HG02623 (cell line): ENCODE results near the gene CNTN2.

Experiments
- ATAC-seq: cut with Tn5 transposase; IDR thresholded peaks from one replicate; pipeline ENCODE4 v1.9.1; 2021; ENCODE audit warnings: moderate library complexity; ENCODE audit not compliant: unreplicated experiment

Gene CNTN2

DNA sequence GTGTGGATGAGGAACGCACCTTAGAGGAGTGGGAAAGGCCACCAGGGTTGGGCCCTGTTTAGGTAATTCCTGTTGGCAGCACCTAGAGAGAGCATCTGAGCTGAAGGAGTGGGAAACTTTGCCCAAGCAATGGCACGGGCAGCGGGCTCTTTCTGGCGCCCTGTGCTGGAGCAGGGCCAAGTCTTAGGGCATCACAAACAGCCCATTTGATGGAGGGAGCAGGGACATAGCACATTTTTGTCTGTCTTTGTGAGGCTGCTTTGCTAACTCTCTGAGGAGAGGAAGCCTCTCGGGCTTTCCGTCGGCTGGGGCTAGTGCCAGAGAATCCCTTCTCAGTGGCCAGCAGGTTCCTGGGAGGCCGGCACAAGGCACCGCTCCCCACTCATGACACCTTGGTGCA lies 22.5 kb upstream of the CNTN2 start:
- no peak for ATAC-seq

DNA sequence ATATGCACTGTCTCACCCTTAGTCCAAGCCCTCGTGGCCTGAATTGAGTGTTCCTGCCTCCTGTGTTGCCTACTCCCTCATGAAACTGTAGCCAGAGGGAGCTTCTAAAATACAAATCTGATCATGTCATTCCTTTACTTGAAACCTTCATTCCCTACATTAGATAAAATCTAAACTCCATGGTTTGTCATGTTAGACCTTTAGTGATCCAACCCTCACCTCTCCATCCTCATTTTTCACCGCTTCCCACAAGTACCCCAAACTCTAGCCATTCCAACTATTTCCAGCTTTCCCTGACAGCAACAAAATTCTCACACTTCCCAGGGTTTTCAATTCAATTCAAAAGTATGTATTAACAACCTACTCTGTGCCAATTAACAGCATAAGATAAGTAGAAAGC lies 18.3 kb upstream of the CNTN2 start:
- ATAC-seq: no peak

DNA sequence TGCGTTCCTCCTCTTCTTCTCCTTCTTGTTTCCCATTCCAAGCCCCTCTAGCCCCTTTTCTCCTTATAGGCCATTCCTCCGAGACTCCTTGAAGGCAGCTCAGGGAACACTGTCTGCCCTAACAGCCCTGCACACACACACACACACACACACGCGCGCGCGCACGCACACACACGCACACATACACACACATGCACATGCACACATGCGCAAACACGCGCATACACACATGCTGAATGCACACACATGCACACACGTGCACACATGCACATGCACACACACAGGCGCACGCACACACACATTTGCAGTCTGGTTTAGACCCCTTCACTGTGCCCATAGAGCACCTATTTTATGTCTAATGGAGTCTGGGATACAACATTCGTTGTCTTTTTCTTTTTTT lies 17.8 kb upstream of the CNTN2 start:
- no peak for ATAC-seq

GRCh38 chr1:205026181-205026580 lies 16.8 kb upstream of the CNTN2 start:
- no peak for ATAC-seq

DNA sequence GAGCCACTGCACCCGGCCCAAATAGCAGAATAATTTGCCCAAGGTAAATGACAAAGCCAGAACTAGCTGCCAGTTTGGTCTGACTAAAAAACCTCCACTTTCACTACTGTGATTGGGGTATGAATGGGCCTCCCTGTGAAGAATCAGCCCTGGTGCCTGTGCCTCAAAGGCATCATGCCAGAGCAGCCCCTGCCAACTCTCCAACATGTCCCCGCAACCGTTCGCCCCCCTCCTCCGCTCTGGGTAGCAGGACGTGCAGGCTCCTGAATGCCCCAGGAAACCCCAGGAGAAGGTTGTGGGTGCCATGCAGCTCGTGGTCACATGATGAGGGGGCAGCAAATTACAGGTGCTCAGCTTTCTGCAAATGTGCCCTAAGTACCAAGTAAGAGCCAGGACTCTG lies 14.6 kb upstream of the CNTN2 start:
- ATAC-seq: no peak

GRCh38 chr1:205028924-205029323 lies 14.1 kb upstream of the CNTN2 start:
- ATAC-seq: no peak

DNA sequence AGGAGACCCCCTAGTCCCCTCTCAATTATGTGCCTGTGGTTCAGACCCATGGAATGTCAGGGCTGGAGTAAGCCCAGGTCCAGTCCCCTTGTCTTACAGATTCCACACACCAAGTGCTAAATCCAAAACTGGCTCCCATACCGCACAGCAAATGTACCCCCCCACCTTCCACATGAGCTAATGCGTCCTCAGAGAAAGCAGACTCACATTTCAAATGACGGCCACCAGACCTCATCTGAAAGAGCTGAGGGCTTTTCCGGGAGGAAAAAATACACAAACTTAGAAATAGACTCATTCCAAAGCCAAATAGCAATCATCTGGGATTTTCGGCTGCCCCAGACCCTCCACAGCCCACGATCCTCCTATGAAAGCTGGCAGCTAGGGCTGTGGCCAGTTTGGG lies 12.8 kb upstream of the CNTN2 start:
- ATAC-seq: no peak

DNA sequence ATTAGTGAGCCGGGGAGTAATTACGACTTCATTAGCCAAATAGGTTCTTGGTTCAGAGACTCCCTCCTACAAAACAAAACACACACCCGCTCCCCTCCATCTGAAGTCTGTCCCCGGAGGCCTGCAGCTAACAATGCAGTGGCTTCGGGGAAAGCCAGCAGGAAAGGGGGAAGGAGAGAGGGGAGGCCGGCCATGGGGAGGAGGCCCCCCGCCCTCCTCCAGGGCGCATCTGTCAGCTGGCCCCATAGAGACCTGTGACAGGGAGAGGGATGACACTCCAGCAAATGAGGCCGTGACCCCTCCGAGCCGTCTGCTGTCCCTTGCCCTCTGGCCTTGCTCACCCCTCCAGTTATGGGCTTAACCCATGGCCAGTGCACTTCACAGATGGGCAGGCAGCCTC lies 12.1 kb upstream of the CNTN2 start:
- no peak for ATAC-seq

DNA sequence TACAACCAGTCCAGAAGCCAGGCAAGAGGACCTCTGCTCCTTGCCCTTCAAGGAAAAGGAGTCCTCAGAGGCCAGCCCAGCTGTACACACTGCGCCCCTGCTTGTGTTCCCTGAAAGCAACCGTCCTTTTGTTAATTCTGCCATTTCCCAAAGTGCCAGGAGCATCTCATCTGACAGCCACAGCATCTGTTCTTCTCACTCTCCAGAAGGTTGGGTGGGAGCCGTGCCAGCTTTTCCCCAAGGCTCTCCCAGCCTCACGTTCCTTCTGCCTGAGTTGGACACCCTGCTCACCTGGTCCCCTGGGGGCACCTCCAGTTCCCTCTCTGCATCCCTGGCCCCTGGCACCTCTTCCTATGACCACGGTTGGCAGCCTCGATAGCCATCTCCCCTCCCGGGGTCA lies 10.5 kb upstream of the CNTN2 start:
- no peak for ATAC-seq

DNA sequence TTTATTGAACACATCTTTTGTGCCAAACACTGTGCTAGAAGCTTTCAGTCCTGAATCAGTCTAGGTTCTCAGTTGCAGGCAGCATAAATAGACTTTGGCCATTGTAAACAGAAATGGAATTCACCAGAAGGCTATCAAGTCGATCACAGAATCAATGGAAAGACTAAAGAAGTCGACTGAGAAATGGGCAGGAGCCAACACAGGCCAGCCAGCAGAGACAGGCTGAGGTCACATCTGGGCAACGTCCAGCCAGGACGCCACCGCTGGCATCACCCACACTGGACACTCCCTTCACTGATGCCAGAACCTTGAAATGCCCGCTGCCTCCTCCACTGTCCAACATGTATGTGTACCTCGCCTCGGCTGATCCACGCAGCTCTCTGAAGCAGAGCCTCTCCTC lies 5.5 kb upstream of the CNTN2 start:
- ATAC-seq: no peak

- no peak for ATAC-seq
These were observed 4.8 kb upstream of the CNTN2 start for GRCh38 chr1:205038132-205038786.

GRCh38 chr1:205041001-205041715 lies 1.9 kb upstream of the CNTN2 start:
- ATAC-seq: no peak

DNA sequence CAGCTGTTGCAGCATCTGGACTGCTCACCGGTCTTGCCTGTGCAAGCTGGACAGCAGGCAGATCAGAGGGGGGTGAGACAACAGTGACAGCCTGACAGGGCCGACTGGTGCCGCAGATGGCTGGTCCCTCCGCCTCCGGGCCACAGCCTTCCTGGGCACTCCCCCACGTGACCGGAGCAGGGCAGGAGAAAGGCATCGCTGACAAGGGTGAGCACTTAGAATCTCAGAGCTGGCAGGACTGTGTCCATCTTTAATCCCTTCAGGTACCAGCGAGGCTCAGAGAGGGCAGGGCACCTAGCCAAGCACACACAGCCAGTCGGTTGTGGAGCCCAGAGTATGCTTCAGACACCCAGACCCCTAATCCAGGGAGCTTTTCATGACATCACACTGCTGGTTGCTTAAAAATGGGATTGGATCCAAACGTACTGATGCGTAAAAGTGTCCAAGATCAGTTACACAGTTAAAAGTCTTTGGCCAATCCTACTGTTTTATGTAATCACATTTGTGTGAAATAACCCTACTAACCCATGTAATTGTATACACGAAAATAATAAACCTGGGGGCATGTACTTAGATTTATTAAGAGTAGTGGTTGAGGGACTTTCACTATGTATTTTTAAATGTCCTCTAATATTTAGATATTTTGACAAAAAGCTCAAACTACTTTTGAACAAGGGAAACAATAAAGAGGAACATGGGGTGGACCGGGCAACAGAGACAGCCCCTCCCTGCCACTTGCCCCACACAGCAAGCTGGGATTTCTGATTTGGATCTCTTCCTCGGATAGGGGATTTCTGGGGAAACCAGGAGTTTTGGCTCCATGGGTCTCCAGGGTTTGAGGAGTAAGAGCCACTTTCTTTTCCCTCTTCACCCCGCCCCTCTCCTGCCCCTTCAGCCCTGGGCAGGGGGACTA lies 758 bp upstream of the CNTN2 start:
- ATAC-seq: no peak

GRCh38 chr1:205043866-205044265 lies 854 bp downstream of the CNTN2 start:
- no peak for ATAC-seq

DNA sequence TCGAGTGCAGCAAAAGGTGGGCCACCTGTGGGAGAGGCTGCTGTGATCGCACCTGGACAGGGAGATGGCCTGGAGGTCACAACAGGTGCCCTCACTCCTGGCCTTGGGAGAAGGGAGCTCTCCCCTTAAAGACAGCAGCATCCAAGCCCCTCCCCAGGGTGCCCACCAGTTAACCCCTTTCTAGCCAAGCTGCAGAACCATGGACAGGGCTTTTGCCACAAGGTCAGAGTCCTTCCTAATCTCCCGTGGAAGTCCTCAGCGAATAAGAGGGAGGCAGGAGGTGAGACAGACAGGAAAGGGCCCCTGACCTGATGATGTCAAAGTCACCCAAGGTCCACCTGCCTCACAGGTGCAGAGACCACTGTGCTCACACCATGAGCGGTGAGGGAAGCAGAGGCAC lies 1.7 kb downstream of the CNTN2 start:
- no peak for ATAC-seq

- ATAC-seq: no peak
These were observed 2.1 kb downstream of the CNTN2 start for GRCh38 chr1:205045146-205045545.

GRCh38 chr1:205046870-205047269 lies 3.9 kb downstream of the CNTN2 start:
- ATAC-seq: no peak

DNA sequence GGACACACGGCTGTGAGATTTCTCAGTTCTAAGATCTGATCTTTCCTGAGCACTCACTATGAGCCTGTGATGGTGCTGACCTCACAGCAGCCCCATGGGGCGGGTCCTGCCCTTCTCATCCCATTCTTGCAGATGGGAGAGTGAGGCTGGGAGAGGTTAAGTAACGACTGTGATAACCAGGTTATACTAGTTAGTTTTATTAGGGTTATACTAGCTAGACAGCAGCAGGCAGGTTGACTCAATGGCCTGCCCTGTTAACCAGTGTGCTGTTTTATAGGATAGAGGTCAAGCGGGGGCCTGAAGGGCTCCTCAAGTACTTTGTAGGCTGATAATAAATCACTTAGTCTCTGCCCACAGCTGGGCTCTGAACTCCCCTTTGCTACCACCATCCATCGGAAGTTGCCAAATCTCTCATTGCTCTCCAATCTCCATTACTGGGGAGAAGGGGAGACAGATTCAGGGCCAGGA lies 4.8 kb downstream of the CNTN2 start:
- no peak for ATAC-seq

DNA sequence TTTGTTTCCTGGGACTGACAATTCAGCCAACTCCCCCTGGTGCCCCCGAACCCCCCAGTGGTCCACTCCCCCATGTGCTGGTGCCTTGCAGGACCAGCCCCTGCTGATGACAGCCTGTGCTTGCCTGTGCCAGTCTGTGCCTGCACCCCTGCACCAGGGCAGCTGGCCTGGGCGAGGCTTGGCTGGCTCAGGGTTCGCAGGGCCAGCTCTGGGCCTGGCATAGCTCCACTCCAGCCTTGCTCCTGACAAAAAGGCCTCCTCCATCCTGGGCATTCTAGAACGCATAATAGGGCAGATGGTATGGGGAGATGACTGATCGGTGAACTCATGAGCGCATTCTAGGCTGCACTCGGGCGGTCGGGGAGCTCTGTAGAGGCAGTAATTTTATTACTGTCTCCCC lies 5.4 kb downstream of the CNTN2 start:
- ATAC-seq: no peak

- ATAC-seq: no peak
These were observed 6.5 kb downstream of the CNTN2 start for GRCh38 chr1:205049479-205049878.

- no peak for ATAC-seq
These were observed 9.7 kb downstream of the CNTN2 start for GRCh38 chr1:205052690-205053089.

GRCh38 chr1:205053296-205053695 lies 10.3 kb downstream of the CNTN2 start:
- ATAC-seq: no peak
